Right lobe of liver (tissue), 4 donors: Measurements from ENCODE around the gene PLA2G2C.

ENCODE experiments used
- CTCF ChIP-seq, 4 donors: fragments of 200-600 bp in 3 of 4; fragments of 450-650 bp in 1 of 4; IDR thresholded peaks; one replicate each; pipeline versions ENCODE4 v1.5.1 to v1.8.0; 2016 to 2022; ENCODE audit warnings: antibody characterized with exemption in 4 of 4, mild to moderate bottlenecking in 2 of 4
- POLR2A ChIP-seq: fragments of 450-650 bp; IDR thresholded peaks from one replicate; pipeline ENCODE4 v1.6.1; 2017; ENCODE audit warnings: antibody characterized with exemption, mild to moderate bottlenecking
- donor health status: DM: no; HTN: no; CAD: no.
- donor health status: DM: no; HTN: no; CAD: no.
- donor health status: DM: no; HTN: yes; CAD: no.

- TF ChIP-seq CTCF (IDR thresholded peaks at IDR 0.05) (no peak), POLR2A (no peak)
These were observed 14.6 kb upstream of the PLA2G2C start for GRCh38 chr1:20200966-20201365.
